ENCODE data around the gene PLPP1. TPM values are rescaled to one million over a fixed set of nuclear protein-coding genes. Genes with fewer than 3 reads are reported as not detected.

Gene PLPP1
- total and polyA plus RNA-seq, 2 of the 13 experiments (the other 11 are each of a cell fraction or from before 2014, with no cell fraction given) = 7.3 to 12.1 TPM

GRCh38 chr5:55485073-55485472 is 49.7 kb downstream of the PLPP1 start:
- Histone ChIP-seq H3K27me3 (ENCODE audit: control insufficient read depth in 1 of 2, insufficient read depth in 2 of 2, low read length in 2 of 2) (no peaks in the 10 kb centered on the region), H2AFZ (ENCODE audit: low read length) (no peak overlapping the region), H3K27ac (ENCODE audit: extremely low read length, insufficient read depth, low read length) (no peak overlapping the region), H3K9ac (ENCODE audit: insufficient read depth, low read depth, low read length) (no peak overlapping the region), H3K4me2 (ENCODE audit: low read depth, low read length) (no peak overlapping the region), H3K4me3 (replicated peaks in 1 of 3; ENCODE audit: insufficient read depth in 1 of 3, low read depth in 2 of 3, low read length in 3 of 3) (no peak overlapping the region), H4K20me1 (ENCODE audit: insufficient read depth, low read length) (no peaks in the 10 kb centered on the region), H3K79me2 (ENCODE audit: insufficient read depth, low read length) (no peaks in the 10 kb centered on the region), H3K4me1 (ENCODE audit: insufficient read depth, low read length) (peaks cover 14% of the 10 kb centered on the region), H3K36me3 (replicated peaks in 1 of 2; ENCODE audit: control insufficient read depth in 1 of 2, insufficient read depth in 2 of 2, low read length in 2 of 2) (no peaks in the 10 kb centered on the region), H3K9me3 (ENCODE audit: low read length) (no peaks in the 10 kb centered on the region)
- 95% methylated on average over 3 of the region's 3 CpGs for WGBS (ENCODE audit: low lambda C conversion rate)
- ChIA-PET POLR2A (no interaction called here), CTCF (ENCODE audit: low intra/inter-chr PET ratio, low total read pairs) (no interaction called here)
- intact Hi-C loops (cut with micrococcal nuclease; ENCODE audit: unreplicated experiment) = no loop called here
- no peak for FAIRE-seq
- ATAC-seq = no peak
- no peak for TF ChIP-seq SP2 (CRISPR knock-in tag; IDR thresholded peaks at IDR 0.05)
- TF ChIP-seq ZNF746 (CRISPR knock-in tag; IDR thresholded peaks at IDR 0.05) = no peak
- TF ChIP-seq RFX3 (CRISPR knock-in tag; IDR thresholded peaks at IDR 0.05) = no peak
- TF ChIP-seq POLR2G (IDR thresholded peaks at IDR 0.05; ENCODE audit: low read depth, low read length) = no peak
- no peak for TF ChIP-seq ZNF18 (CRISPR knock-in tag; IDR thresholded peaks at IDR 0.05; ENCODE audit: insufficient replicate concordance)
- TF ChIP-seq NR2C2 (CRISPR knock-in tag; IDR thresholded peaks at IDR 0.05; ENCODE audit: borderline replicate concordance) = no peak
- TF ChIP-seq IRF2 (CRISPR knock-in tag; IDR thresholded peaks at IDR 0.05) = no peak
- TF ChIP-seq, protein P1, sequence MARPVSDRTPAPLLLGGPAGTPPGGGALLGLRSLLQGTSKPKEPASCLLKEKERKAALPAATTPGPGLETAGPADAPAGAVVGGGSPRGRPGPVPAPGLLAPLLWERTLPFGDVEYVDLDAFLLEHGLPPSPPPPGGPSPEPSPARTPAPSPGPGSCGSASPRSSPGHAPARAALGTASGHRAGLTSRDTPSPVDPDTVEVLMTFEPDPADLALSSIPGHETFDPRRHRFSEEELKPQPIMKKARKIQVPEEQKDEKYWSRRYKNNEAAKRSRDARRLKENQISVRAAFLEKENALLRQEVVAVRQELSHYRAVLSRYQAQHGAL (CRISPR knock-in tag; IDR thresholded peaks at IDR 0.05; ENCODE audit: not compliant biosample characterization) = no peak
- TF ChIP-seq MATR3 (CRISPR knock-in tag; IDR thresholded peaks at IDR 0.05) = no peak
- TF ChIP-seq, protein P2, sequence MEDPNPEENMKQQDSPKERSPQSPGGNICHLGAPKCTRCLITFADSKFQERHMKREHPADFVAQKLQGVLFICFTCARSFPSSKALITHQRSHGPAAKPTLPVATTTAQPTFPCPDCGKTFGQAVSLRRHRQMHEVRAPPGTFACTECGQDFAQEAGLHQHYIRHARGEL (CRISPR knock-in tag; IDR thresholded peaks at IDR 0.05) = no peak
- no peak for TF ChIP-seq BORCS8-MEF2B (CRISPR knock-in tag; IDR thresholded peaks at IDR 0.05)
- TF ChIP-seq SRSF4 (IDR thresholded peaks at IDR 0.05; ENCODE audit: low read depth, low read length, poor library complexity, severe bottlenecking) = no peak
- TF ChIP-seq ZMAT3 (CRISPR knock-in tag; conservative IDR thresholded peaks at IDR 0.05) = no peak
- no peak for TF ChIP-seq GATAD2A (CRISPR knock-in tag; IDR thresholded peaks at IDR 0.05)
- no peak for TF ChIP-seq ZNF766 (CRISPR knock-in tag; IDR thresholded peaks at IDR 0.05; ENCODE audit: borderline replicate concordance)
- no peak for TF ChIP-seq THRA (CRISPR knock-in tag; IDR thresholded peaks at IDR 0.05; ENCODE audit: borderline replicate concordance)
- TF ChIP-seq, protein P3, sequence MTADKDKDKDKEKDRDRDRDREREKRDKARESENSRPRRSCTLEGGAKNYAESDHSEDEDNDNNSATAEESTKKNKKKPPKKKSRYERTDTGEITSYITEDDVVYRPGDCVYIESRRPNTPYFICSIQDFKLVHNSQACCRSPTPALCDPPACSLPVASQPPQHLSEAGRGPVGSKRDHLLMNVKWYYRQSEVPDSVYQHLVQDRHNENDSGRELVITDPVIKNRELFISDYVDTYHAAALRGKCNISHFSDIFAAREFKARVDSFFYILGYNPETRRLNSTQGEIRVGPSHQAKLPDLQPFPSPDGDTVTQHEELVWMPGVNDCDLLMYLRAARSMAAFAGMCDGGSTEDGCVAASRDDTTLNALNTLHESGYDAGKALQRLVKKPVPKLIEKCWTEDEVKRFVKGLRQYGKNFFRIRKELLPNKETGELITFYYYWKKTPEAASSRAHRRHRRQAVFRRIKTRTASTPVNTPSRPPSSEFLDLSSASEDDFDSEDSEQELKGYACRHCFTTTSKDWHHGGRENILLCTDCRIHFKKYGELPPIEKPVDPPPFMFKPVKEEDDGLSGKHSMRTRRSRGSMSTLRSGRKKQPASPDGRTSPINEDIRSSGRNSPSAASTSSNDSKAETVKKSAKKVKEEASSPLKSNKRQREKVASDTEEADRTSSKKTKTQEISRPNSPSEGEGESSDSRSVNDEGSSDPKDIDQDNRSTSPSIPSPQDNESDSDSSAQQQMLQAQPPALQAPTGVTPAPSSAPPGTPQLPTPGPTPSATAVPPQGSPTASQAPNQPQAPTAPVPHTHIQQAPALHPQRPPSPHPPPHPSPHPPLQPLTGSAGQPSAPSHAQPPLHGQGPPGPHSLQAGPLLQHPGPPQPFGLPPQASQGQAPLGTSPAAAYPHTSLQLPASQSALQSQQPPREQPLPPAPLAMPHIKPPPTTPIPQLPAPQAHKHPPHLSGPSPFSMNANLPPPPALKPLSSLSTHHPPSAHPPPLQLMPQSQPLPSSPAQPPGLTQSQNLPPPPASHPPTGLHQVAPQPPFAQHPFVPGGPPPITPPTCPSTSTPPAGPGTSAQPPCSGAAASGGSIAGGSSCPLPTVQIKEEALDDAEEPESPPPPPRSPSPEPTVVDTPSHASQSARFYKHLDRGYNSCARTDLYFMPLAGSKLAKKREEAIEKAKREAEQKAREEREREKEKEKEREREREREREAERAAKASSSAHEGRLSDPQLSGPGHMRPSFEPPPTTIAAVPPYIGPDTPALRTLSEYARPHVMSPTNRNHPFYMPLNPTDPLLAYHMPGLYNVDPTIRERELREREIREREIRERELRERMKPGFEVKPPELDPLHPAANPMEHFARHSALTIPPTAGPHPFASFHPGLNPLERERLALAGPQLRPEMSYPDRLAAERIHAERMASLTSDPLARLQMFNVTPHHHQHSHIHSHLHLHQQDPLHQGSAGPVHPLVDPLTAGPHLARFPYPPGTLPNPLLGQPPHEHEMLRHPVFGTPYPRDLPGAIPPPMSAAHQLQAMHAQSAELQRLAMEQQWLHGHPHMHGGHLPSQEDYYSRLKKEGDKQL (CRISPR knock-in tag; IDR thresholded peaks at IDR 0.05; ENCODE audit: low read depth) = no peak
- no TSS peak for BruUV-seq (replicated peaks)
- in situ Hi-C loops (cut with HindIII; ENCODE audit: extremely low pct_ligation_motif_present, low pct_unique_long_range_greater_than_20kb) = no loop called here
- DNase-seq (ENCODE audit: low spot score) = no peak

Measured in HepG2 (cell line).